ENCODE measurements around the gene VPS13A.
"Not testable (repeated sequence)": the region's sequence is repeated elsewhere in the genome, so short reads cannot be mapped to it uniquely, and the experiment has no call there.

Gene VPS13A

GRCh38 chr9:77427256-77427927 is 250.1 kb downstream of the VPS13A start:
- no peak for DNase-seq

GRCh38 chr9:77429928-77430327 is 252.6 kb downstream of the VPS13A start:
- DNase-seq, result no peak

DNA sequence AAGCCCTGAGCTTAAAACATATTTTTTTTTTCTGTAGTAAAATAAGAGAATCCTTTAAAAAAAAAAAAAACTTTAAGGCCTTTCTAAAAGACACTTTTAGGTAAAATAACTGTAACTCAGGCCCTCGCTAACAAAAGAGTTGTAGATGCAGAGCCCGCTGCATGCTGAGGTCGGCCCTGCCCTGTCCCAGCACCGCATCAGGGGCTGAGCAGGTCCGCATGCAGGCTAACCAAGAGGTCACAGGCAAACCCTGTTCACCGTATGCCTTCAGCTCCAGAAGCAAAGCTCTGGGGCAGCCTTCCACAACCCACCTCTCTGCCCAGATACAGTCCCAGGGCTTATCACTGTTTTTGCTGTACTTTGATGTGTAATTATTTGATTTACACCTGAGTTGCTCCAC is 254.7 kb downstream of the VPS13A start:
- DNase-seq, result no peak

DNA sequence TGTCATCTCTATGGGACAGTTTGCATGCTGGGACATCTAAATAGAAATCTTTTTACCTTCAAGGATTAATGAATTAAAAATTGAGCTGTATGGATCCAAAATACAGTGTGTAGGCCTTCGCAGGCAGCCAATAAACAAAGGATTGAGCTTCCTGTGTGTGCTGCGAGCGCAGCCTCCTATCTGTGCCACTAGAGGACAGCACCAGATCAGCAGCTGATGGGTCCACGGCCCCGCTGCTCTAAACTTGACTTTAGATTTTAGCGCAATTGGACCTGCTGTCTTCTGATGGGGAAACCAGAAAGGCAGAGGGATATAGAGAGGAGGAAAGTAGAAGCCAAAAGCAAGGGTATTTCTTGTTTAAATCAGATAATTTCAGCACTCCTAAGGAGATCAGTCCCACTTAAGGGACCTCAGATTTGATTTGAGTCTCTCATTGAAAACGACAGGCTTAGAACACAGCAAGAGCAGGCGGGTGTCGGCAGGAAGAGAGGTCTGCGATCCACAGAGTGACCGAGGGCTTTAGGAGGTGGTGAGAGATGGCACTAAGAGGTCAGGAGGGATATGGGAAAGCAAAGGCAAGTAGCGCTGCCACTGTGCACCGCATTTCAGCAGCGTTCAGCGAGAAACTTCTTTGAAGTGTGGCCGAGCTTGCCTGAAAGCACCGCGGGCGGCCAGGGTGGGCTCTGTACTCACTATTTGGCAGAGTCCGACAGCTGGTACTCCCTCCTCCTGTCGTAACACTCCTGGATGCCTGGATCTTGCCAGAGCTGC is 256.5 kb downstream of the VPS13A start:
- peak; percentile 14 to 35 for DNase-seq

DNA sequence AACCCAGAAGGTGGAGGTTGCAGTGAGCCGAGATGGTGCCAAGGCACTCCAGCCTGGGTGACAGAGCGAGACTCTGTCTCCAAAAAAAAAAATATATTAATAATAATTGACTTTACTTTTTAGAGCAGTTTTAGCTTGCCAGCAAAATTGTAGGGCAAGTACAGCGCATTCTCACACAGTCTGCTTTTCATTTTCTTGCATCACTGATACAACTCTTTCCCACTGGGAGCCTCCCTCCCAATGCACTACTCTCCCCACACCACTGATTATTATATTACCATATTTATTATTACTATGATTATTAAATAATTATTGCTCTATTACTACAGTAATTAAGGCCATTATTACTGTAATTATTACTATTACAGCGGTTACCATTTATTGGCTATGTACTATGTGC is 257.9 kb downstream of the VPS13A start:
- DNase-seq, result no peak

GRCh38 chr9:77435688-77436087 is 258.4 kb downstream of the VPS13A start:
- no peak for DNase-seq

GRCh38 chr9:77438653-77439052 is 261.3 kb downstream of the VPS13A start:
- DNase-seq, result no peak

- DNase-seq, result no peak
Measured at GRCh38 chr9:77440057-77440456, 262.7 kb downstream of the VPS13A start.

DNA sequence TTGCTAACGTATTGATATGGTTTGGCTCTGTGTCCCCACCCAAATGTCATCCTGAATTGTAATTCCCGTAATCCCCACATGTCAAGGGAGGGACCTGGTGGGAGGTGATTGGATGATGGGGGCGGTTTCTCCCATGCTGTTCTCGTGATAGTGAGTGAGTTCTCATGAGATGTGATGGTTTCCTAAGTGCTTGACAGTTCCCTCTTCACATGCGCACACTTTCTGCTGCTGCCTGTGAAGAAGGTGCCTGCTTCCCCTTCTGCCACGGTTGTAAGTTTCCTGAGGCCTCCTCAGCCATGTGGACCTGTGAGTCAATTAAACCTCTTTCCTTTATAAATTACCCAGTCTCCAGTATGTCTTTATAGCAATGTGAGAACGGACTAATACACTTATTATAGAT is 263.8 kb downstream of the VPS13A start:
- not testable (repeated sequence) for DNase-seq

DNA sequence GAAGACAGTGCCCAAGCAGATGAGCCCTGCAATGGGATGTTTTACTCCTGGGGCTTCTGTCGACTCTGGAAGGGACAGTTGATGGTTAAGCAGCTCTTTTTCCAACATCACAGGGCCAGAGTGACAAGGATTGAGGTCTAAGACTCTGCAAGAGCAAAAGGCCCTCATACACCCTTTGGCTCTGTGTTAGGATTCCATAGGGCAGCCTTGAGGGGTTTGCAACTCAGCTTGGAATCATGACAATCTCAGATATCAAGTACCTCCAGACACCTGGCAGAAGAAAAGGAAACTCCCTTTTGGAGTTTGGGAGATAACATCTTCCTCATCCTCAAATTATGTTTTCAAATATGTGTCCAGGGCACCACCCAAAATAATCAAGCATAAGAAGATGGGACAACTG is 265.1 kb downstream of the VPS13A start:
- no peak for DNase-seq

DNA sequence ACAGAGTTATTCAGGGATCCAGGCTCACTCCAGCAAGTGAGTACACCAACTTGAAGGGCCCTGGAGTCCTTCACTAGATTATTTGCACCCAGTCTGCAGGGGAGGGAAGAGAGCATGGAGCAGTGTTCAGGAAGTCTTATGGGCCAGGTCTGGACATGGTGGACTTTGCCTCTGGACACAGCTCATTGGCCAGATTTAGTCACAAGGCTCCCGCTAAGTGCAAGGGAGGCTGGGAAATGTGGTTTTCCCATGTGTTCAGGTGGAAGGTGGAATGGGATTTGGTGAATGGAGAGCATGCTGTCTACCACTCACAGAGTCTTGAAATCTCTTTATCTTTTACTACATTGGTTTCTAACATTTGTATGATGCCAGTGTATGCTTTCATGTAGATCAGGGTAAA is 270.3 kb downstream of the VPS13A start:
- DNase-seq, result no peak

- no peak for DNase-seq
Measured at GRCh38 chr9:77449240-77450084, 272.1 kb downstream of the VPS13A start.

- no peak for DNase-seq
Measured at GRCh38 chr9:77450085-77450475, 272.7 kb downstream of the VPS13A start.

DNA sequence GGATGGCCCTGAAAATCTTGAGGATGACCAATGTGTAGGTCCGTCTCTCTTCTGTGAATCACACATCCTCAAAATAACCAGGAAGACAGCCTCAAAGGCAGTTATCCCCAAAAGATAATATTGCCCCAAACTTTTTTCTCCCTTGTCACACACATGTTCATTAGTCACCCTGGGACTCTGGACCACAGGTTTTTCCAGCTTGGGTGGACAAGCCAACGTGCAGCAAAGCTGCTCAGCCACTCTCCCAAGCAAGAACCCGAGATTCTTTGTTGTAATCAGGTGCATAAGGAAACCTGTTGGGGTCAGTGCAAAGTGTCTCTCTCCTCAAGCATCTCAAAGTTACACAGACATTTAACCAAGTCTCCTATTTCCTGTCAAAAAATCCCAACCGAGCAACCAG is 274.2 kb downstream of the VPS13A start:
- no peak for DNase-seq

DNA sequence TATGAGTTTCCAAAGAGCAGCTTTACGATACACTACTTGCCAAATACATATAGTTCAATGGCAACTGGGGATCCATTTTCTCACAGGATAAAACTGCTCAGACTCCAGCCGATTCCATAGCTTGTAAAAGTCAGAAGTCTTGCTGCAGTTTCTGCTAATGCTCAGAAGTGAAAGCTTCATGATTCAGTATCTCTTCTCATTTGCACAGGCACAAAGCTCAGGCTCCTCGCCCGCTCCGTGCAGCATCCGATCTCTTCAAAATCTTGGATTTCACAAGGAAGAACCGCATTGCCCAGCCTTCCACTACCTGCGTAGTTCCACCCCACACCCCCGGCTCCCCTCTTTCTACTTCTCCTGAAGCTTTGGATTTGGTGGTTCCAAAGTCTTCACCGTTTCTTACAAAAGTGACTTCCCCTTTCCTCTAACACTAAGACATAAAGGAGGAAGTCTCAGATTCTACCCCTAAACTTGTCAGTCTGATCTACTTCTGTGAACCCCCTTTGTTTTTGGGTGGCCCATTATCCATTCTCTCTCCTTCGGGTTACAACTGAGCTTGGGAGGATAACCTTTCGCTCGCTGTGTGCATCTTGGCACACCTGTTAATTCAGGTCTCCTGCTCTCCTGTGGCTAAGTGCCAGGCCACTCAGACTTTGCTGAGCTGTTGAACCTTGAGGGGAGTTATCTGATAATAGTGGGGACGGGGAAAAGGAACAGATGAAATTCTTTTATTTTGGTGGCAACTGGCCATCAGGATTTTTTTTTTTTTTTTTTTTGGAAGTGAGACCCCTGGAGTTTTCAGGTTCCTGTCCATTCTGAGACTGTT is 276.7 kb downstream of the VPS13A start:
- peak; percentile 30 to 39 for DNase-seq

DNA sequence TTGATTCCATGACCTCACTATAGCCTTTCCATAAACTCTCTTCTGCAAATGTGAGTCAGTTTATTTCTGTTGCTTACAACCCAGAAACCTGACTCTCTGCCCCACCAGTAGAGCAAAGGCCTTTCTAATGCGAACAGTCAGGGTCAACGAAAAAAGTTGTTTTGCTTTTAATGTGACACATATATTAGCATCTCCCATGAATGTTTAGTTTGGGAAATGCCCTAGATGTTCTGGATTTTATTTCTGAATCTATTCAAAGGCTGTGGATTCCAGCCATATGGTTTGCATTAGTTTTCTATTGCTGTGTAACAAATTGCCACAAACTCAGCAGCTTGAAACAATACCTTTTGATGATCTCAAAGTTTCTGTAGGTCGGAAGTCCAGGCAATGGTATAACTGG is 277.3 kb downstream of the VPS13A start:
- DNase-seq, result no peak

GRCh38 chr9:77455312-77455927 is 278.1 kb downstream of the VPS13A start:
- DNase-seq, result peak; percentile 34 to 75

- DNase-seq, result peak; percentile 74 to 97
Measured at GRCh38 chr9:77456829-77457437, 279.6 kb downstream of the VPS13A start.

GRCh38 chr9:77457916-77458592 is 280.7 kb downstream of the VPS13A start:
- peak; percentile 43 to 77 for DNase-seq

GRCh38 chr9:77460938-77461337 is 283.6 kb downstream of the VPS13A start:
- no peak for DNase-seq

DNA sequence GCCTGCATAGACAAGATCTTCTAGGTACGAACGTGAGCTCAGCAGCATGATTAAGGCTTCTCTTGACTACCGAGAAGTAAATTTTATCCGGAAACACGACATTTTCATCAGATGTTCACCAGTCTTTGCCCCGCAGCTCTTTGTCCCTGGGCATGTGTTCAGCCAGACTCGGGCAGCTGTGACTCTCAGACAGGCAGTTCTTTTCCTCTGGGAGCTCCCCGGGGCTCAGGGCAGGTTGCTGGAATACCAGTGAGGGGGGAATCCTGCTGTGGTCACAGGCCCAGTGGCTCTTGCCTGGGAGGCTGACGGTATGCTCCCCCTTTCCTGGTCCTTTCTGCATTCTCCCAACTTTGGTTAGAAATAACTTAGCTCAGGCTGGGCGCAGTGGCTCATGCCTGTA is 284.7 kb downstream of the VPS13A start:
- no peak for DNase-seq
